ENCODE data around the gene MRPL20. TPM values are rescaled to one million over a fixed set of nuclear protein-coding genes. Genes with fewer than 3 reads are reported as not detected.
"Not testable (repeated sequence)": the region's sequence is repeated elsewhere in the genome, so short reads cannot be mapped to it uniquely, and the experiment has no call there.

The MRPL20 gene
- total RNA-seq, 1 donor from 2014 or later = 98.6 TPM

DNA sequence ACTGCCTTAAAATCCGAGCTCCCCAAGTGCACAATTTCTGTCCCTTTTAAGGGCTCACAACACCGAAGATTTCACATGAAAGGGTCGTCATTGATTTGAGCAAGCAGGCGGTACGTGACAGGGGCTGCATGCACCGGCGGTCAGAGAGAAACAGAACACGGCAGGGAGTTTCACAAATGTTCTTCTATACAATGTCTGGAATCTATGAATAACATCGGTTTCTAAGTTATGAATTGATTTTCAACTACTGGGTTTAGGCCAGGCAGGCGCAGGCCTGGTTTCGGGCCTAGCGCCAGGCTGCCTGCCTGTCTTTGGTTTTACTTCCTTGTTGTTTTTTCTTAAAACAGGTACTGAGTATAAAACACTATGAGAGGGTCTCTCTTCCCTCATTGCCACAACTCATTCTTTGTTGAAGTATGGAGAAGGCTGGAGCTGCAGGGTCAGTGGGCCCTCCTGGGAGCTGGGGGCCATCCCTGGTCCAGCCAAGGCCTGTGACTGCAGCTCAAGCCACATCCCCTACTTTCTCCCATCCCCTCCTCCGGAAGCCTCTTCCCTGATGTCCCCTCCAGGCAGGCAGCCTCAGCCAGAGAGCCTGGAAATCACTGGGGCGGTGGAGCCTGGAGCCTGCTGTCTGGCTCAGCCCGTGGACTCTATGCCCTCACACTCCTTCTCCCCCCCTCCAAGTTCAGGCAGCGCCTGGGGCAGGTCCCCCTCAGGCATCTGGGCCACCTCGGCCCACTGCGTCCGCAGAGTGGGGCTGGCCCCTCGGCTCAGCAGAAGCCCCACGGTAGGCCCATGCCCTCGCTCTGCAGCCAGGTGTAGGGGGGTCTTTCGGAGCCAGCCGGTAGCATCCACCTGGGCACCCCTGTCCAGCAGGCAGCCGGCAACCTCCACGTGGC is 11.6 kb upstream of the MRPL20 start:
- H3K9me3 Mint-ChIP-seq (ENCODE audit: unreplicated experiment) = peaks cover 3% of the 10 kb centered on the region
- H3K27me3 Mint-ChIP-seq (ENCODE audit: unreplicated experiment) = no peaks in the 10 kb centered on the region
- no peaks in the 10 kb centered on the region for H3K36me3 Mint-ChIP-seq (ENCODE audit: unreplicated experiment)
- H3K27ac Mint-ChIP-seq (ENCODE audit: unreplicated experiment) = peak overlapping the region; percentile 52
- no peak for DNase-seq
- TF ChIP-seq CTCF (IDR thresholded peaks at IDR 0.05; ENCODE audit: partially characterized antibody, unreplicated experiment) = no peak
- peaks cover 20% of the 10 kb centered on the region for H3K4me1 Mint-ChIP-seq (ENCODE audit: low read depth, unreplicated experiment)
- H3K4me3 Mint-ChIP-seq (ENCODE audit: unreplicated experiment) = peak overlapping the region; percentile 63

- peak overlapping the region; percentile 63 for H3K4me3 Mint-ChIP-seq (ENCODE audit: unreplicated experiment)
- not testable (repeated sequence) for H3K9me3 Mint-ChIP-seq (ENCODE audit: unreplicated experiment); DNase-seq; H3K36me3 Mint-ChIP-seq (ENCODE audit: unreplicated experiment); H3K27me3 Mint-ChIP-seq (ENCODE audit: unreplicated experiment)
- H3K27ac Mint-ChIP-seq (ENCODE audit: unreplicated experiment) = peak overlapping the region; percentile 52
- H3K4me1 Mint-ChIP-seq (ENCODE audit: low read depth, unreplicated experiment) = peaks cover 20% of the 10 kb centered on the region
Measured at GRCh38 chr1:1417825-1418463, 10.9 kb upstream of the MRPL20 start.

- peaks cover 20% of the 10 kb centered on the region for H3K4me1 Mint-ChIP-seq (ENCODE audit: low read depth, unreplicated experiment)
- H3K36me3 Mint-ChIP-seq (ENCODE audit: unreplicated experiment); H3K9me3 Mint-ChIP-seq (ENCODE audit: unreplicated experiment); H3K27ac Mint-ChIP-seq (ENCODE audit: unreplicated experiment); DNase-seq; H3K27me3 Mint-ChIP-seq (ENCODE audit: unreplicated experiment): not testable (repeated sequence)
- H3K4me3 Mint-ChIP-seq (ENCODE audit: unreplicated experiment) = peak overlapping the region; percentile 63
Measured at GRCh38 chr1:1417396-1417795, 10.3 kb upstream of the MRPL20 start.

- no peak for DNase-seq
- H3K36me3 Mint-ChIP-seq (ENCODE audit: unreplicated experiment) = peaks cover 8% of the 10 kb centered on the region
- H3K4me3 Mint-ChIP-seq (ENCODE audit: unreplicated experiment) = peak overlapping the region; percentile 59
- no peak for TF ChIP-seq CTCF (IDR thresholded peaks at IDR 0.05; ENCODE audit: partially characterized antibody, unreplicated experiment)
- H3K27me3 Mint-ChIP-seq (ENCODE audit: unreplicated experiment) = no peaks in the 10 kb centered on the region
- peaks cover 8% of the 10 kb centered on the region for H3K9me3 Mint-ChIP-seq (ENCODE audit: unreplicated experiment)
- H3K27ac Mint-ChIP-seq (ENCODE audit: unreplicated experiment) = no peak overlapping the region
- H3K4me1 Mint-ChIP-seq (ENCODE audit: low read depth, unreplicated experiment) = peaks cover 19% of the 10 kb centered on the region
Measured at GRCh38 chr1:1415751-1416150, 8.7 kb upstream of the MRPL20 start.

DNA sequence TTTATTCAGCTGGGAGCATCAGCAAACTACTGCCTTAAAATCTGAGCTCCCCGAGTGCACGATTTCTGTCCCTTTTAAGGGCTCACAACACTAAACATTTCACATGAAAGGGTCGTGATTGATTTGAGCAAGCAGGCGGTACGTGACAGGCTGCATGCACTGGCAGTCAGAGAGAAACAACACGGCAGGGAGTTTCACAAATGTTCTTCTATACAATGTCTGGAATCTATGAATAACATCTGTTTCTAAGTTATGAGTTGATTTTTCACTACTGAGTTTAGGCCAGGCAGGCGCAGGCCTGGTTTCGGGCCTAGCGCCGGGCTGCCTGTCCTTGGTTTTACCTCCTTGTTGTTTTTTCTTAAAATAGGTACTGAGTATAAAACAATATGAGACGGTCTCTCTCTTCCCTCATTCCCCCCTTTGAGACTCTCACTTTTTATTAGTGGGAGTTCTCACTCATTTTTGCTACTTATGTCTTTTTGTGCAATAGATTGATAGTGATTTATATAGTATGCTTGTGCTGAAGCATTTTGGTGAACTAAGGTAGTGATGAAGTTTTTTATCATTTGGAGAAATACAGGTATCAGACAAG is 5.3 kb upstream of the MRPL20 start:
- H3K27ac Mint-ChIP-seq (ENCODE audit: unreplicated experiment); H3K27me3 Mint-ChIP-seq (ENCODE audit: unreplicated experiment); H3K4me3 Mint-ChIP-seq (ENCODE audit: unreplicated experiment); H3K9me3 Mint-ChIP-seq (ENCODE audit: unreplicated experiment); DNase-seq; H3K36me3 Mint-ChIP-seq (ENCODE audit: unreplicated experiment): not testable (repeated sequence)
- peaks cover 22% of the 10 kb centered on the region for H3K4me1 Mint-ChIP-seq (ENCODE audit: low read depth, unreplicated experiment)

GRCh38 chr1:1411626-1412025 is 4.5 kb upstream of the MRPL20 start:
- TF ChIP-seq CTCF (IDR thresholded peaks at IDR 0.05; ENCODE audit: partially characterized antibody, unreplicated experiment) = no peak
- H3K4me3 Mint-ChIP-seq (ENCODE audit: unreplicated experiment) = no peak overlapping the region
- no peak for DNase-seq
- peak overlapping the region; percentile 49 for H3K27ac Mint-ChIP-seq (ENCODE audit: unreplicated experiment)
- peaks cover 21% of the 10 kb centered on the region for H3K4me1 Mint-ChIP-seq (ENCODE audit: low read depth, unreplicated experiment)
- peaks cover 9% of the 10 kb centered on the region for H3K27me3 Mint-ChIP-seq (ENCODE audit: unreplicated experiment)
- peaks cover 8% of the 10 kb centered on the region for H3K36me3 Mint-ChIP-seq (ENCODE audit: unreplicated experiment)
- peaks cover 7% of the 10 kb centered on the region for H3K9me3 Mint-ChIP-seq (ENCODE audit: unreplicated experiment)

GRCh38 chr1:1410238-1410637 is 3.1 kb upstream of the MRPL20 start:
- peak overlapping the region; percentile 87 for H3K4me3 Mint-ChIP-seq (ENCODE audit: unreplicated experiment)
- not testable (repeated sequence) for H3K9me3 Mint-ChIP-seq (ENCODE audit: unreplicated experiment)

More at GRCh38 chr1:1410238-1410637, 3.1 kb upstream of the MRPL20 start:
- Mint-ChIP-seq H3K4me1 (ENCODE audit: low read depth, unreplicated experiment) (peaks cover 18% of the 10 kb centered on the region), H3K27ac (ENCODE audit: unreplicated experiment) (peak overlapping the region; percentile 90)
- not testable (repeated sequence) for DNase-seq; H3K36me3 Mint-ChIP-seq (ENCODE audit: unreplicated experiment); H3K27me3 Mint-ChIP-seq (ENCODE audit: unreplicated experiment)
